OCI-M2 (cell line): ENCODE measurements around the gene TRPM2.

Experiments
- DNase-seq: peaks from one replicate; lab custom pipeline; 2025; ENCODE audit not compliant: unreplicated experiment; lab: John Stamatoyannopoulos, UW

The TRPM2 gene

GRCh38 chr21:44458971-44459711 lies 105.7 kb downstream of the TRPM2 start:
- DNase-seq, result no peak

- no peak for DNase-seq
Measured at GRCh38 chr21:44459712-44460440, 106.5 kb downstream of the TRPM2 start.

GRCh38 chr21:44460441-44460755 lies 107.0 kb downstream of the TRPM2 start:
- DNase-seq, result no peak

GRCh38 chr21:44461005-44461404 lies 107.6 kb downstream of the TRPM2 start:
- DNase-seq, result no peak

GRCh38 chr21:44461464-44462001 lies 108.1 kb downstream of the TRPM2 start:
- no peak for DNase-seq

GRCh38 chr21:44462086-44462833 lies 108.8 kb downstream of the TRPM2 start:
- no peak for DNase-seq

- no peak for DNase-seq
Measured at GRCh38 chr21:44462834-44463200, 109.4 kb downstream of the TRPM2 start.

GRCh38 chr21:44463724-44464123 lies 110.3 kb downstream of the TRPM2 start:
- no peak for DNase-seq

- no peak for DNase-seq
Measured at GRCh38 chr21:44464351-44464750, 110.9 kb downstream of the TRPM2 start.

GRCh38 chr21:44466351-44466954 lies 113.0 kb downstream of the TRPM2 start:
- DNase-seq, result no peak

GRCh38 chr21:44466996-44467858 lies 113.8 kb downstream of the TRPM2 start:
- DNase-seq, result no peak

- DNase-seq, result no peak
Measured at GRCh38 chr21:44467859-44468195, 114.4 kb downstream of the TRPM2 start.

- DNase-seq, result no peak
Measured at GRCh38 chr21:44471341-44471740, 117.9 kb downstream of the TRPM2 start.

GRCh38 chr21:44471996-44472395 lies 118.6 kb downstream of the TRPM2 start:
- DNase-seq, result no peak

- no peak for DNase-seq
Measured at GRCh38 chr21:44473915-44474555, 120.6 kb downstream of the TRPM2 start.

- no peak for DNase-seq
Measured at GRCh38 chr21:44475266-44475845, 121.9 kb downstream of the TRPM2 start.

GRCh38 chr21:44477131-44477530 lies 123.7 kb downstream of the TRPM2 start:
- DNase-seq, result no peak

- DNase-seq, result no peak
Measured at GRCh38 chr21:44477712-44478111, 124.3 kb downstream of the TRPM2 start.

GRCh38 chr21:44478124-44478800 lies 124.8 kb downstream of the TRPM2 start:
- no peak for DNase-seq
